Fibroblast of skin of scalp (primary cell): ENCODE results near the gene TMEM80.

Source experiments
- DNase-seq: peaks from one replicate; pipeline ENCODE4 v3.0.0-alpha.2; 2013

Gene TMEM80

DNA sequence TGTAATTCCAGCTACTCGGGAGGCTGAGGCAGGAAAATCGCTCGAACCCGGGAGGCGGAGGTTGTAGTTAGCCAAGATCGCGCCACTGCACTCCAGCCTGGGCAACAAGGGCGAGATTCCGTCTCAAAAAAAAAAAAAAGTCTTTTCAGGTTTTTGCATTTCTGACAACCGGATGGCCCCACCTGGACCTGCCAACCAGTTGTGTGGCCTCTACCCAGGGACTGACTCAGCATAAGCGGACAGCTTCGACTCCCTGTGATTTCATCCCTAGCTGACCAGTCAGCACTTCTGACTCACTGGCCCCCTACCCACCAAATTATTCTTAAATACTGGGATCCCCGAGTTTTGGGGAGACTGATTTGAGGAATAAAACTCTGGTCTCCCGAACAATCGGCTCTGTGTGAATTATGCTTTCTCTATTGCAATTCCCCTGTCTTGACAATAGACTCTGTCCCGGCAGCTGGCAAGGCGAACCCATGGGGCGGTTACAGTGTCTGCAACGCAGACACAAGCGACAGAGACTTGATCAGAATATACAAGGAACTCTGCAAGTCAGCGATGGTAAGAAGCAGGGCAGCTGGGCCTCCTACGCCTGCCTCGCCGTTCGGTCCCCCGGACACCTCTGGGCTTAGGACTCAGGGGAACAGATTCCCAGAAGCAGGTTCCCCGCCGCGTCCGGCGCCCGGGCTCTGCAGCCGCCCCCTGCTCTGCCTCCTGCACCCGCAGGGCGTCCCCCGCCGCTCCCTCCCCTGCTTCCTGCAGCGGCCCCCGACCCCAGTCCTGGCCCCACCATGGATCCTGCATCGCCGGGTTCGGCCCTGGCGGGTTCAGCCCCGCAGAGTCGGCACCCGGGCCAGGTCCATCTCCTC lies 50.9 kb downstream of the TMEM80 start:
- DNase-seq: no peak

DNA sequence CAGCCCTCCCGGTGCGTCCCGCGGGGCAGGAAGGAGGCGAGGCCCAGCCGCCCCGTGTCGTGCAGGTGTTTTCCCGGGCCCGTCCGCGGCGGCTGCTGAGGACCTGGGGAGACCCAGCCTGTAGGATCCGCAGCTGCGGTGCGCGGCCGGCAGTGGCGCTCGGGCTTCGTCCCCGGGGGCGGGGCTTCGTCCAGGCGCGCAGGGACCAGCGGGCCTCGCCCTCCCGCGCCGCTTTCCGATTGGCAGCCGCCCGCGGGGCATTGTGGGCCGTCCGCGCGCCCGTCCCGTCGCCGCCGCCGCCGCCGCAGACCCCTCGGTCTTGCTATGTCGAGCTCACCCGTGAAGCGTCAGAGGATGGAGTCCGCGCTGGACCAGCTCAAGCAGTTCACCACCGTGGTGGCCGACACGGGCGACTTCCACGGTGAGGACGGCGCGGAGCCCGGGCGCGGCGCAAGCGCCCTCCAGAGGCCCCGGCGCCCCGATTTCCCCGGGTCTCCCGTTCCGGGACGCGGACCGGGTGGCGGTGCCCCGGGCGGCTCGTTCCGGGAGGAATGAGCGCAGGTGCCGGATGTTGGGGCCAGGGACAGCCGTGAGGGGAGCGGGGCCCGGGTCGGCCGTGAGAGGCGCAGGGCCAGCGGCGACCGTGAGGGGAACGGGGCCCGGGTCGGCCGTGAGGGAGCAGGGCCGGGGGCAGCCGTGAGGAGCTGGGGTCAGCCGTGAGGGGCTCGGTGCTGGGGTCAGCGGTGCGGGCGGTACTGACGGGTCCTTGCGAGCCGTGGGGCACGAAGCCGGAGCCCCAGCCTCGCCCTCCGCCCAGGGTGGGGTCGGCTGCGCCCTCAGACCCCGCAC lies 51.8 kb downstream of the TMEM80 start, which contains the start of gene TALDO1:
TSS of gene TALDO1 (plus strand) at position 307 of the 849 bp plus-strand sequence. CDS start at position 325, 18 bp downstream.
- peak; percentile 86 for DNase-seq

DNA sequence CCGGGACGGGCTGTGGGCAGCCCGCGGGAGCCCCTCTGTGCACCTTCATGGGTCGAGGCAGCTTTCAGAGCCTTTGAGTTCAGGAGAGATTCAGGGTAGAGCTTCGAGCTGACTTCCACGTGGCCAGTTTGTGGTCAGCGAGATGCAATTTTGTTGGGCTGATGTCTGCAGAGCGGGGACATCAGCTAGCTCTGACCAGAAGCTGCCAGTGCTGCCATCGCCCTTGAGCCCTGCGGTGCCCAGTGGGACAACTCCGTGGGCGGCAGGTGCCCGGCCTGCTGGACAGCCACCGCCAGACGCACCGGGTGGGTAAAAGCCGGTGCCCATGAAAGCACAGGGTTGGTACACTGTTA lies 52.4 kb downstream of the TMEM80 start:
- no peak for DNase-seq

DNA sequence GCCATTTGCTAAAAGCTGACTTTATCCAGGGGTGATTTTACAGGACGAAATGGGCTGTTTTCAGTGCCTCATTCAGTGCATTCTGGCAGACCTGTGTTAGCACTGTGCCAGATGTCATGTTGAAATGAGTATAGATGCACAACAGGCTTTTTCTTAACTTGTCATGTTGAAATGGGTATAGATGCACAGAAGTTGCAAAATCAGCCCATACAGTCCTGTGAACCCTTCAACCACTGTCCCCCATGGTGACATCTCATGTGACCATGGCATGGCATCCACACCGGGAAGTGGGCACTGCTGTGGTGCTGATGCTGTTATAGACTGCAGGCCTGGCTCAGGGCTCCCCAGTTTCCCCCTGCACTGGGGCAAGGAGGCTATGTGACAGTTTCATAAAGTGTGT lies 54.1 kb downstream of the TMEM80 start:
- DNase-seq: no peak
